T-helper 1 cell (primary cell): ENCODE measurements around the gene TRPV3.
"Not testable (repeated sequence)": the region's sequence is repeated elsewhere in the genome, so short reads cannot be mapped to it uniquely, and the experiment has no call there.

Source experiments
- DNase-seq, 5 donors: peaks; one replicate each; pipeline ENCODE4 v3.0.0-alpha.2; 2012 to 2020

Gene TRPV3

DNA sequence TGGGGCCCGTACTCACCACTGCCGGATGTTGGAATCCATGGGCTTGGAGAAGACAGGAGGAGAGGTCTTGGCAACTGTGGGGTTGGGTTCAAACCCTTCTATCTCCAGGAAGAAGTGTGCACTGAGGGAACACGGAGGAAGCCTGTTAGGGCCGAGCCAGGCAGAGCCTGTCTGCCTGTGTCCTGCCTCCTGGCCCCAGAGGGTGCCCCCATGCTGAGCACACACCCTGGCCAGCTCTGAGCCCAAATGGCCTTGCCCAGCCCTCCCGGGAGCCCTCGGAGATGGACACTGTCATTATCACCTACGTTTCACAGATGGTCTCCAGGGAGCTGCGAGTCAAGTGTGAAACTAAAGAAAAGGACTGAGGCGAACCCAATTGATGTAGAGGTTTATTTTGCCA lies 12.5 kb downstream of the TRPV3 start:
- DNase-seq = no peak

DNA sequence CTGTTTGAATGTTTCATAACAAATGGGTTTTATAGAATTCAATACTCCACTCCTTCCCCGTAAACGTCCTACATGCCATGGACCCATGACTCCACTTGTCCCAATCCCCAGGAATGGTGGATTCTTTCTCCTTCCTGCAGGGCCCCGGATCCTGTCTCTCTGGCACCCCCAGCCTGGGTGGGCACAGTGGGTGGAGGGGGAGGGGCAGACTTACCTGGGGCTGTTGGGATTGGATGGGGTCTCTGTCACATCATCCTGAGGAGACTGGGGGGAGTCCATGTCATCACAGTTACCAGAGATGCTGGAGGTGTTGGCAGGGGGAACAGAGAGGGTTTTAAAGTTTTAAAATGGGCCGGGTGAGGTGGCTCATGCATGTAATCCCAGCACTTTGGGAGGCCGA lies 13.2 kb downstream of the TRPV3 start:
- DNase-seq = no peak

DNA sequence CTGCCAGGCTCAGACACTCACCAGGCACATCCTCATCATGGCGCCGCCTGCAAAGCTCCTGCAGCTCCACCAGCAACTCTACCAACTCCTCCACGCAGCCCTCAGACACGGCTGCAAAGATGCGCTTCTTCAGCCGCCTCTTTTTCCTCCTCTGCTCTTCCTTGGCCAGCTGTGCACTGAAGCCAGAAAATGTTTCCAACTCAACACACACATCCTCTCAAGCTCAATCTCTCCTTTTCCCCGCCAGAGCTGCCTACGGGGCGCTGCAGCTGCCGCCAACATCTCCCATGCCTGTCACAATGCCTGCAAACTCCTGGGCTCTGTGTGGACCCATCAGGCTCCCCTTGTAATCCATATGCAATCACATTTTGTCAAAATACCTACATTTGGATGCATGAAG lies 14.2 kb downstream of the TRPV3 start:
- DNase-seq = no peak

DNA sequence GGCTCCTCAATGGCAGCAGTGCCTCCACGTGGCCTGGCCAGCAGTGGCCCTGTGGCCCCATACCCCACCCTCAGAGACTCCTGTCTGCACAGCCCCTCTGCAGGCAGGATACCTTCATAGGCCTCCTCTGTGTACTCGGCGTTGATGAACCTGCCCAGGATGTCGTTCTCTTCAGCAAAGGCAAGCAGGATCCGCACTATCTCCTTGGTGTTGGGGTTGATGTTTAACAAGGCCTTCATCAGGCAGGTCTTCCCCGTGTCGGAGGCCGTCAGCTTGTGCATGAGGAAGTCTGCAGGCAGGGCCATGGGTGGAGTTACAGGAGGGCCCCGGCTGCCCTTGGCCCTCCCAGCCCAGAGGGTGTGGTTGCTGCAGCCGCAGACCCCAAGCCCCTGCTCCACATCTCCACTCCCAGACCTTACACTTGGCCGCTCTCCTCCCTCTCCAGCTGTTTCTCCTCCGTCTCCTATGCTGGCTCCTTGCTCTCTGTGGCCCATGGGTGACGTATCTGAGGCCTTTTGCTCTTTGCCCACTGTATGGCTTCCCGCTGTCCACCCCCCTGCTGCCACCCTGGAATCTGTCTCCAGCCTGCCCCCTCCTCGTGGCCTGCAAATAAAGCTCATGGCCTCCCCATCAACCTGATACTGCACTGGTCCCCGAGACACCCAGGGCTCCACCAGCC lies 15.1 kb downstream of the TRPV3 start:
- DNase-seq = no peak

DNA sequence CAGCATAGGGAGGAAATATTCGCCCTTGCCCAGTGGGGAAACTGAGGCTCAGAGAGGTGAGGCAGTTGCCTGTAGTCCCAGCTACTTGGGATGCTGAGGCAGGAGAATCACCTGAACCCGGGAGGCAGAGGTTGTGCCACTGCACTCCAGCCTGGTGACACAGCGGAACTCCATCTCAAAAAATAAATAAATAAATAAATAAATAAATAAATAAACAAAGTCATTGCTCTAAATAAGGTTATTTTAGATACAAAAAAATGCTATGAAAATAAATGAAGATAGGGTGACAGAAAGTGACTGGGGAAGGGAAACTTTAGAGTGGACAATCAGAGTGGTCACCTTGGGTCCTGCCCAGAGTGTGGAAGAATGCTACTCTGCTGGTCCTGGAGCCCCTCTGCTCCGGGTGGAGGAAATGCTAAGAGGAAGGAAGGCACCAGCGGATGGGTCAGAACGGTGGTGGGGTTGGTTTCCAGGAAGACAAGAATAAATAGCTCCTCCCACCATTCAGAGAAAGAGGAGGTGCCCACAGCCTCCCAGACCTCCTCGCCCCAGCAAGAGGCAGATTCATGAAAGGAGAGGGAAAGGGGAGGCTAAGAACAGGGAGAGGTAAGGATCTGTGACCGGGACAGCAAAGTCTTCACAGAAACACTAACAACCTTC lies 17.6 kb downstream of the TRPV3 start:
- no peak for DNase-seq

DNA sequence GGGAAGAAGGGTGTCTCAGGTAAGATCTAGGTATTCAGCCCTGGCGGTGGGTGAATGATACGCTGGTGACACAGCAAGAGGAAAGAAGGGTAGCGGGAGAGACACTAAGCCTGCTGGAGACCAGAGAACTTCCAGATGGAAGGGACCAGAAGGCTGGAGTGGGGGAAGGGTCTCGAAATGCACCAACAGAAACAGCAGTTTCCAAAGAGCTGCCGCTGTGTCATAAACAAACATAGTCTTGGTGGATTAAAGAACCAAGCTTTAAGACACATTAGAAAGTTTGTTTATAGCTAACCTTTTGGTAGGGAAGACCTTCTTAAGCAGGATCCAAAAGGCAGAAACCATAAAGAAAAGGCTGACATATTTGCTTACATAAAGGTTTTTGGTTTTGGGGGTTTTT lies 20.9 kb downstream of the TRPV3 start:
- no peak for DNase-seq

DNA sequence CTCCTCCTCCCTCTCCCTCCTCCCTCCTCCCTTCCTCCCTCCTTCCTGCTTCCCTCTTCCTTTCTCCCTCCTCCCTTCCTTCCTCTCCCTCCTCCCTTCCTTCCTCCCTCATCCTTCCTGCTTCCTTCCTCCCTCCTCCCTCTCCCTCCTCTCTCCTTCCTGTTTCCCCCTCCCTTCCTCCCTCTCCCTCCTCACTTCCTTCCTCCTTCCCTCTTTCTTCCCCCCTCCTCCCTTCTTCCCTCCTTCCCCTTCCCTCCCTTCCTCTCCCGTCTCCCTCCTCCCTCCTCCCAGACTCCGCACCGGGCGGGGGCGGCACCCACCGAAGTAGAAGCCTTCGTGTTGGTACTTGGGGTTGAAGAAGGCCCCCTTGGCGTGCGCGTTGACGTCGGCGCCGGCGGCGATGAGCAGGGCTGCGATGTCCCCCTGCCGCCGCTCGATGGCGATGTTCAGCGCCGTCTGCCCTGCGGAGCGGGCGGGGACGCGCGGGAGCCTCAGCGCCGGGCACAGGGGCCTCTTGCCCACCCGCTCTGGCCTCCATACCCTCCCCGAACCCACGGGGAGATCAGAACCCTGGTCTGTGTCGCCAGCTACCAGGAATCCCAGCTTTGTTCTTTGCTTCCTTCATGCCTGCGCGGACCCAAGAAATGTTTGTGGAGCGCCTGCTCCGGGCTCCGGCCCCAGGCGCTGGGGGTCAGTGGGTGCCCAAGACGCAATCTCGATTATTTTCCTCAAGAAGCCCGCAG lies 22.2 kb downstream of the TRPV3 start:
- DNase-seq = peak in 3 of 5 donors; percentile 22 to 66 (median 37)

DNA sequence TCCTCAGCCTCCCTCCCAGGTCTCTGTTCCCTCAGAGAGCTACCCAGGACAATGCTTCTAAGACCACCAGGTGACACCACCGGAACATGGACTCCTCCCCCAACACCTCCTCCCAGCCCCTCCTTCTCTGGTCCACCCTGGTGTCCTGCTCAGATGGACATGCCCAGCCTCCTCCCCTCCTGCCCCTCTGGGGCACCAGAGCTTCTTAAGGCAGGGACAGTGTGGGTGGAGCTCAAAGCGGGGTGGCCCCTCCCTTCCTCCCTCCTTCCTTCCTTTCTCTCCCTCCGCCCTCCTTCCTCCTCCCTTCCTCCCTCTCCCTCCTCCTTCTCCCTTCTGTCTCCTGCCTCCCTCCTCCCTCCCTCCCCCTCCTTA lies 22.7 kb downstream of the TRPV3 start:
- DNase-seq = peak in 1 of 5 donors; percentile 10

DNA sequence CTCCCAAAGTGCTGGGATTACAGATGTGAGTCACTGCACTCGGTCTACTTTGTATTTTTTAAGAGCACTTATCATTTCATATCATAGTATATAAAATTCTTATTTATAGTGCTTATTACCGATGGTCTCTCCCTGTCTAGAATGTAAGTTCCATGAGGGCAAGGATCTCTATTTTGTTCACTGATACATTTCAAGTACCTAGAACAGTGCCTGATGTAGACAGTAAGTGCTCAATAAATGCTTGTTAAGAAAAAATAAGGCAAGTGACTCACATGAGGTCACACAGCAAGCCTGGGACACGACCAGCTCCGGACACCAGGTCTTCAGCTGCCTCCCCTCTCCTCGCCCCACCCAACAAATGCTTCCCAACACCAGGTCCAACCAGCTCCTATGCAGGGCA lies 23.9 kb downstream of the TRPV3 start:
- DNase-seq = no peak

DNA sequence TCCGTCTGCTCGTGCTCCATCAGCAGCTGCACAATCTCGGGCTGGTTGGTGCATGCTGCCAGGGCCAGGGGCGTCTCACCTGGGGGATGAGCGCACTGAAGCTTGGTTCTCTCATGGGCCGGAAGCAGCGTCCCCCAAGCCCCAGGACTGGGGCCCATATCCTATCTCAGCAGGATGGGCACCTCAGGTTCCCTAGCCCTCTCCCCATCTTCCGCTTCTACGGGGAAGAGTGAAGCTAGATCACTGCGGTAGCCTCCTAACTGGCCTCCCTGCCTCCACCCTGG lies 24.8 kb downstream of the TRPV3 start:
- DNase-seq = no peak

DNA sequence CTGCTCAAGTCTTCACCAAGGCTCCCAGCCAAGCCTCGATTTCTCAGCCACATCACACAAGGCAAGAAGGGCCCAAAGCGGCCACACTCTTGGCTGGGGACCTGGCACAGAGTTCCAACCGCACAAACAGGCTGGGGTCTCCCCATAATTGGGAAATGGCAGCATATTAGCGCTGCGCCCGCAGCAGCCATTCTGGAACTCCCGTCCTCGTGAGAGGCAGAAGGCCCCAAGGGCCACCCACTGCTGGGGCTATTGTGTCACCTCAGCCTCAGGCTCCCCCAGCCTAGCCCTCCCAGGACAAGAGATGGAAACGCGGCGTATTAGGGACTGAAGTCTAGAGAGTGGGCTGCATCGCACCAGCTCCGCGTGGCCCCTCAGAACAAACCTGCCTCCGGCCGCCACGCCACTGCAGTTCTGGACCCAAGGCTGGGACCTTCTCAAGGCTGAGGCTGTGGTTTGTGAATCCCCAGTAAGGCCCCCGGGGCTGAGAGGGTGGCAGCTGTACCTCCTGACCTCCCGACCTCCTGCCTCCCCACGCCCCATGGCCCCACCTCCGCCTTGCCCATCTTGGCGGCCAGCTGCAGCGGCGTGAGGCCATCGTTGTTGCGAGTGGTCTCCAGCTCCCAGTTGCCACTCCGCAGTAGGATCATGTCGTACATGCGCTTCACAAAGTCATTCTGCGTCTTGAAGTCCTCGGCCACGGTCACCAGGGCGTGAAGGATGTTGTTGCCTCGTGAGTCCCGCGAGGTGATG lies 25.3 kb downstream of the TRPV3 start:
- no peak for DNase-seq

DNA sequence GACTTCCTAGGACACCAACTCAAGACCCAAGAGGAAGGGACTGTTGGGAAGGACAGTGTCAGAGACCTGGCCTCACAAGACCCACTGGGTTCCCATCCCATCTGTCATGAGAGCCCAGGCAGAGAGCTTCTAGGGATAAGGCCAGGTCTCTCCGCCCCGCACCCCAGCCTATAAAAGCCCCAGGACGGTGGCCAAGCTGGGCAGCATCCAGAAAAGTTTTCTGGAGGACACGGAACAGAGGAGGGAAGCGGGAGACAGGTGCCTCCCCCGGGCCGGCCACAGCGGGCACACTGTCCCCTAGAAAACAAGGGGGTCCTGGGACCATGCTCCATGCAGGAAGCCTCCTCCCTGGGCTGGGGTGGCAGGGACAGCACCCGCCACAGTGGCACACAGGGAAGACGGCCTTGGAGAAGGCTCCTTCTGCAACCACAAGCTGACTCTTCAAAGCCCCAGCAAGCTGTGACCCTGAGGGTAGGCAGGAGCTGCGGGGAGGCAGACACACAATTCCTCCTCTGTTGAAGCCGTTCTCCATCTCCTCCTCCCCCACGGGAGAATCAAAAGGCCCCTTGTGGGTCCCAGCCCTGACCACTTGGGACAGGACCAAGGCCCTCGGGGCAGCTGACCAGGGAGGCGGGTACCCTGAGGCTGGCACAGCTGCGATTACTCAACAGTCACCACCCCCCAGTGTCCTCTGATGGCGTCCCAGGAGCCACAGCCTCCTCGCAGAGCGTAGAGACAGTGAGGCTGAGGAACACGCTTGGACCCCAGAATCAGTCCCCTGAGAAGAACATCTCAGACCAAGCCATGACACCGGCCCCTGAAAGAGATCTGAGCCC lies 26.1 kb downstream of the TRPV3 start:
- no peak for DNase-seq

DNA sequence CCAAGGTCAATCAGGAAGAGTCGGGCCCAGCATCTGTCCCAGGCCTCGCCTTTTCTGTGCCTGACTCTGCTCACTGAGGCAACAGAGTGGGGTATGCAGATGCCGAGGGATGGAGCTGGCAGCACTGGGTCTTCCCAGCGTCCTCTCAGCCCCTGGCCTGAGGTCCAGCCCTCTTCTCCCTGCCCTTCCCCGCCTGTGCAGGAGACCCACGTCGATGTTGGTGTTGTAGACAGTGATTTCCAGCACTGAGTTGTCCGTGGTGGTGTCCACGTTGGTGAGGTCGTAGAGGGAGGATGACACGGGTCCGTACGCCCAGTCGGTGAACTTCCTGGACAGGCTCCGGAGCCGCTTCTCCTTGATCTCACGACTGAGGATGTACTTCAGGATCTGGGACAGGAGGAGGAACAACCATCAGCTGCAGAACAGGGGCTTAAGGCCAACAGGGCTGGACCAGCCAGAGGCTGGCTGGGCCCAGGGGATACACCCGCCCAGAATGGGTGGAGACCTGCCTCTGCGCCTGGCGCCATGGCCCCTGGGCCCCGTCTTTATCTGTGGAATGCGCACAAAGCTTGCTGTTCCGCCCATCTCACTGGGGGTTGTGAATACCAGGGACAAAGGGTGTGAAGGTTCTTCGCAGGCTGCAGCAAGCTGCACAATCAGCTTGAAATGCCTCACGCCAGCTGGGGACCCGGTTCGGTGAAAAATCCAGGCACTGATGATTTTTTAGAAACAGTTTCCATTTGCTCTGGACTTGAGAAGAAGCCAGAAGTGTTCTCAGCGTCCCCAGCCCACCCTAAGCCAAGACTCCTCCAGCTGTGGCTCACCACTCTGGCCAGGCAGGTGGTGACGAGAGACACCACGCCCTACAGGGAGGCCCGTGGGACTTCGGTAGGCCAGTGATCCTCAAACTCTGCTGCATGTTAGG lies 27.5 kb downstream of the TRPV3 start:
- DNase-seq = no peak

DNA sequence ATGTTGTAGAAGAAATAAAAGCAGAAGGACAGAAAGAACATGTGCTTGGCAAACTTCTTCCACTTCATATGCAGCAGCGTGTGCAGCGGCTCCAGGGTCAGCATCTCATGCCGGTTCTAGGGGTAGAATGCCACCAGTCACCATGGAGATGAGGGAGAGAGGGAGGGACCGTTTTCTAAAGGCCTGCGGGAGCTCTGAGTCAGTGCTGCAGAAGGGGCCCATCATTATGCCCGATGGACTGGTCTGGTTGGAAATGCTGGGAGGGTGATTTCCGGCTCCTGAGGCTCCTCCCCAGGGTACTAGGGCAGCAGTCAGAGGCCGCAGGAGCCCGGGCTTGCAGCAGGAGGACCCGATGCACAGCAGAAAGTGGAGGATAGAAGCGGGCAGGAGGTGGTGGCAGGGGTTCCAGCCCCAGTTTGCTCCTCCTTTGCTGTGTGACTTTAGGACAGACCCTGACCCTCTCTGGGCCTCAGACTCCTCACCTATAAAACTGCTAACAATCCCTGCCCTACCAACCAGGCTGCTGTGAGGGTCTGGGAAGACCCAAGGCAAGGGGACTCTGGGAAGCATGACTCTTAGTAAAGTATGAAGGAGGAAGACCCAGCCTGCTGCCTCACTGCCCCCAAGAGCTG lies 28.6 kb downstream of the TRPV3 start:
- no peak for DNase-seq

DNA sequence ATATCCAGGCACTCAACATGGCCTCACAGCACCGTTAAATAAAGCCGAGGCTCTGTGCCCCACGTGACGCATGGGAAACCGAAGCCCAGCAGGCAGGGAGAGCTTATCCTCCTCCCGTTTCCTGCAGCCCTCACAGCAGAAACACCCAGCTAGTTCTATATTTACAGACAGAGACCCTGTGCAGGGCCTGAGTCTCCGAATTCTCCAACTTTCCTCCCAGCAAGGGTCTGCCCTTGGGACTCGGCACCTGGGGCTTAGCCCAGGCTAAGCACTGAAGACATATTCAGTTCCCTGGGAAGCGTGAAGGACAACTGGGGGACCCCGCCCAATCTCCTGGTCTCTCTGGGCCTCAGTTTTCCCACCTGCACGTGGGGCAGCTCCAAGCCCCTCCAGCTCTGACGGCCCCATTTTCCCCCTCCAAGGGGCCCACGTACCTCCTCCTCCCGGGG lies 29.2 kb downstream of the TRPV3 start:
- no peak for DNase-seq

DNA sequence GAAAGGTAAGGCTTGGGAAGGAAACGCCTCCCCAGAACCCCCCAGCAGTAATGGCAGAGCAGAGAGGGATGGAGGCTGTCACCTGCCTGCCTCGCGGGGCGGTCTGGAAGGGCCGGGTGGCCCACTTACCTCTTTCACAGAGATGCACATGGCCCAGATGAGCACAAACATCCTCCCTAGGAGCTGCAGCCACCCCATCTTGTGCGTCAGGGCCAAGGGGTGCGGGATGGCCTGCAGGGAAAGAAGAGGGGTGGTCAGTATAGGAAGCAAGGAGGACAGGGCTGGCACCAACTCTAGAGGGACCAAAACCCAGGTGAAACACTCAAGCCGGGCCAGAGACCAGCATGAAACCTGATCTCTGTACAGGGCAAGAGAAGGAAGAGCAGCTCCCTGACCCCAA lies 29.7 kb downstream of the TRPV3 start:
- DNase-seq = no peak

DNA sequence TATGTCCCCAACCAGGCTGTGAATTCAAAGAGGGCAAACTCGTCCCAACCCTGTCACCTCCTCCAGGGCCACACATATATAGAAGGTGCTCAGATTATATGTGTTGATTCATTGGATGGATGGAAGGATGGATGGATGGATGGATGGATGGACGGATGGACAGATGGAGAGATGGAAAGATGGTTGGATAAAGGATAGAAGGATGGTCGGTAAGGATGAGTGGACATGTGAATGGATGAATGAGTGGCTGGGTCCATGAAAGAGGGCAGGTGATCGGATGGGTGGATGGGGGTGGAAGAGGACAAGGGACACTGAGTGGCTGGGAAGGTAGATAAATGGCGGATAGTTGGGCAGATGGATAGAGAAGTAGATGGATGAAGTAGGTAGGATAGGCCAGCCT lies 30.1 kb downstream of the TRPV3 start:
- no peak for DNase-seq

DNA sequence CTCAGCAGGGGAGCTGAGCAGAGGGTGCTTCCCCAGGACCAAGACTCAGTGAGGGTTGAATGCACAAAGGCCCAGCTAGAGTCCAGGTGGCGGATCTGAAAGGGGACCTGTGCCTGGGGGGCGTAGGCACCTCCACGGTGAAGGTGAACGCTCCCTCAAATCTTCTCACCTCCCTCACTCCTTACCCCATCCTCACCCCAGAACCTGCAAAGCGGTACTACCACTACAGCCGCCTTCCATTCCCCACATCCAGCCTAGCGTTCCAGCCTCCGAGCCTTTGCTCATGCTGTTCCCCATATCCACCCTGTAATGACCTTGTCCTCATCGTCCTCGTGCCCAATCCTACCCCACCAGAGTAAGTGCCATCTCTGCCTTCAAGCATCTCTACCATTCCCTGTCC lies 30.6 kb downstream of the TRPV3 start:
- DNase-seq = no peak

DNA sequence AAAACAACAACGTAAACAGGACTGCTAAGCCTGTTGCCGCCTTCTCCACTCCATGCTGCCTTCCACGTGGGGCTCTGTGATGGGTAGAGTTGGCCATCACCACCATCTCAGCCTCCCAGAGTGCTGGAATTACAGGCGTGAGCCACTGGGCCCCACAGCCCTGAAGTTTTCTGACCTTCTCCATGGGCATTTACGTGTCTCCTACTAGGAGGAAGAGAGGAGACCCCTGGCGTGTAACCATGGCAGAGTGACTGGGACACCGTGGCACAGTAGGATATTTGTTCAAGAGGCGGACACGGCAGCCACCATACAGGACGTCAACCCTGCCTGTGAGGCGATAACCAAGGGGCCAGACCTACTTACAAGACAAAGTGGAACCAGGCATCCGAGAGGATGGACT lies 31.1 kb downstream of the TRPV3 start:
- no peak for DNase-seq

DNA sequence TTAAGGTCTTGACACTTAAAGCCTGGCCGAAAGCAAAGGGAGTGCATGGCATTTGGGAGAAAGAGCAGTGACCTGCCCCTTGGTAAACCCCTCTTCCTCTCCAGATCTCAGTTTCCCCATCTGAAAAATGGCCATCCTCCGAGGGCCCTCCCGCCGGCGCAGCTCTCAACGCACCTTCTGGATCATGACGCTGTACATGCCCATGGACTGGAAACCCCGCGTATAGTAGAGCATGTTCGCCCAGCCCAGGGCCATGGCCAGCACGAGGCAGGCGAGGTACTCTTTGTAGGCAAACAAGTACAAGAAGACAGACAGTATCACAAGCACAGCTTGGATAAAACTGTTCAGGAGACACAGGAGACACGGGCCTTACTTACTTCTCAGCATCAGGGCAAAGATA lies 33.6 kb downstream of the TRPV3 start:
- DNase-seq = no peak

DNA sequence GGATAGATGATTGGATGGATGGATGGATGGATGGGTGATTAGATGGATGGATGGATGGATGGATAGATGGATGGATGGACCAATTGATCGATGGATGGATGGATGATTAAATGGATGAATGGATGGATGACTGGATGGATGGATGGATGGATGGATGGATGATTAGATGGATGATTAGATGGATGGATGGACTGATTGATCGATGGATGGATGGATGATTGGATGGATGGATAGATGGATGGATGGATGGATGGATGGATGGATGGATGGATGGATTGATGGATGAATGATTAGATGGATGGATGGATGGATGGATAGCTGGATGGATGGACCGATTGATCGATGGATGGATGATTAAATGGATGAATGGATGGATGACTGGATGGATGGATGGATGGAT lies 38.1 kb downstream of the TRPV3 start:
- not testable (repeated sequence) for DNase-seq
